GOT3 (cell line): Measurements from ENCODE around the gene NACAD.
"Not testable (repeated sequence)": the region's sequence is repeated elsewhere in the genome, so short reads cannot be mapped to it uniquely, and the experiment has no call there.

ENCODE experiments used
- DNase-seq: peaks from one replicate; lab custom pipeline; 2025; ENCODE audit warnings: mixed read lengths; lab: John Stamatoyannopoulos, UW

Gene NACAD

DNA sequence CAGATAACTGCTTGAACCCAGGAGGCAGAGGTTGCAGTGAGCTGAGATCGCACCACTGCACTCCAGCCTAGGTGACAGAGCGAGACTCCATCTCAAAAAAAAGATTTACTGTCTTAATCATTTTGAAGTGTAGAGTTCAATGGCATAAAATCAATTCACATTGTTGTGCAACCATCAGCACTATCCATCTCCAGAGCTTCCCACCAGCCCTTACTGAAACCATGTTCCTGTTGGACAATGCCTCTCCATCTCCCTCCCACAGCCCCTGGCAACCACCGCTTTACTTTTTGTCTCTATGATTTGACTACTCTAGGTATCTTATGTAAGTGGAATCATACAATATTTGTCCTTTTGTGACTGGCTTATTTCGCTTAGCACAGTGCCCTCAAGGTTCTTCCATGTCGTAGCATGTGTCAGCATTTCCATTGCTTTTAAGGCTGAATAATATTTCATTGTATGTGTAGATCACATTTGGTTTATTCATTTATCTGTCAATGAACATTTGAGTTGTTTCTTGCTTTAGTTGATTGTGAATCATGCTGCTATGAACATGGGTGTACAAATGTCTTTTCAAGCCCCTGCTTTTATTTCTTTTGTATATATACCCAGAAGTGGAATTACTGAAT, 33.1 kb downstream of the NACAD start:
- no peak for DNase-seq

- no peak for DNase-seq
Measured at GRCh38 chr7:45055016-45055415, 33.8 kb downstream of the NACAD start.

- DNase-seq = no peak
Measured at GRCh38 chr7:45054442-45054841, 34.3 kb downstream of the NACAD start.

GRCh38 chr7:45053941-45054340, 34.8 kb downstream of the NACAD start:
- DNase-seq = no peak

- no peak for DNase-seq
Measured at GRCh38 chr7:45053401-45053800, 35.4 kb downstream of the NACAD start.

DNA sequence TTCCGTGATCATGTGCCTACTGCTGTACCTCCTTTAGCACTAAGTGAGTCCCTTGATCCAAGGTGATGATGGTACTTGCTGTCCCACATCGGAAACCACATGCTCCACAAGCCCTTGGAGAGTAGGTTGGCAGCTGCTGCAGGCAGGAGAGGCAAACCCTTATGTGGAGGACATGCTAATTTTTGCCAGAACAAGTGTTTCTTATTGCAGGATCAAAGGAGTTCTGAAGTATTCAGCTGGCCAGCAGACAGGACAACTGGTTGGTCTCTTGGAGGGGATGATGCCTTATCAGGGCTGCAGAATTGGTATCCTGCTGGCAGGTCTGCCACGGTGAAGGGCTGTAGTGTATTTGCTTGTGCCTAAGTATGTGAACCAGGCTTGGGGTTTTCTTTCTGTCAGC, 36.8 kb downstream of the NACAD start:
- no peak for DNase-seq

- no peak for DNase-seq
Measured at GRCh38 chr7:45050198-45050597, 38.6 kb downstream of the NACAD start.

DNA sequence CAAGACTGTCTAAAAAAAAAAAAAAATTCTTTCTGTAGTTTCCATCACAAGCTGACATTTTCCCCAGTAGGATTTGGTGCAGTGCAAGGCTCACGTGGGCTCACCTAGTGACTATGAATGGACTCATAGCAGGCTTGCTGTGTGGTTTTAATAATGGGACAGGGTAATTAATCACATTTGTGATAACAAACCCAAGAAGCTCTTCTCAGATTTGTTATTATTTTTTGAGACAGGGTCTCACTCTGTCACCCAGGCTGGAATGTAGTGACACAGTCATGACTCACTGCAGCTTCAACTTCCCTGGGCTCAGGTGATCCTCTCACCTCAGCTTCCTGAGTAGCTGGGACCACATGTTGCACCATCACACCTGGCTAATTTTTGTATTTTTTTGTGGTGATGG, 40.0 kb downstream of the NACAD start:
- DNase-seq = no peak

DNA sequence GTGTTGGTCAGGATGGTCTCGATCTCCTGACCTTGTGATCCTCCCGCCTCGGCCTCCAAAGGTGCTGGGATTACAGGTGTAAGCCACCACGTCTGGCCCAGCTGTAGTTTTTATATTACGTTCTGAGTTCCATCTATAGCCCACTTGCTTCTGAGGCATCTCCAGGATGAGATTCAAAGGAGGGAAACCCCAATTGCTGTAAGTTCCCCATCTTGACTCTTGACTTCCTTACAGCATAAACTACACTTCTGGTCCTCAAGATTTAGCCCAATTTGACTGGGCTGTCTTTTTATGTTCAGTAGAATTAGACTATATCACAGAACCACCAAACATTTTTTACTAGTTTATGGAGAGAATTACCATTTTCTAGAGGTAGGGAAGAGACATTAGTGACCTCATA, 44.4 kb downstream of the NACAD start:
- no peak for DNase-seq

- no peak for DNase-seq
Measured at GRCh38 chr7:45039106-45039505, 49.7 kb downstream of the NACAD start.

- DNase-seq = no peak
Measured at GRCh38 chr7:45037876-45038275, 50.9 kb downstream of the NACAD start.

- DNase-seq = no peak
Measured at GRCh38 chr7:45036796-45037195, 52.0 kb downstream of the NACAD start.

- DNase-seq = no peak
Measured at GRCh38 chr7:45036317-45036716, 52.5 kb downstream of the NACAD start.

DNA sequence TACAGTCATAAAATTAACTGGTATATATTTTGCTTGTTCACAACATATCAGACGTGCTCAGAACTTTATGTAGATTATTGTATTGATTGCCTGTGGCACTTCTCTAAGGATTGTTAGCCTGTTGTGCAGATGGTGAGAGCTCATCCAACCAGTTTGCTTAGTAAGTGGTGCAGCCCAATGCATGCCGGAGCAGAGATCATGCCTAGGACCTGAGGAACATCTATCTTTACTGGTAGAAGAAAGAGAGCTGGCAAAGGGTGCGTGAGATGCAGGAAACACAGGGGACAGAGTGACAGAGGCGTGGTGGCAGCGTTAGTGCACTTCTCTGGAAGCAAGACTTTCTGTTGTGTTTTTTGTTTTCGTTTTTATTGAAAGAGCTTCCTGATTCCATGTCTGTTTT, 52.9 kb downstream of the NACAD start:
- DNase-seq = no peak

DNA sequence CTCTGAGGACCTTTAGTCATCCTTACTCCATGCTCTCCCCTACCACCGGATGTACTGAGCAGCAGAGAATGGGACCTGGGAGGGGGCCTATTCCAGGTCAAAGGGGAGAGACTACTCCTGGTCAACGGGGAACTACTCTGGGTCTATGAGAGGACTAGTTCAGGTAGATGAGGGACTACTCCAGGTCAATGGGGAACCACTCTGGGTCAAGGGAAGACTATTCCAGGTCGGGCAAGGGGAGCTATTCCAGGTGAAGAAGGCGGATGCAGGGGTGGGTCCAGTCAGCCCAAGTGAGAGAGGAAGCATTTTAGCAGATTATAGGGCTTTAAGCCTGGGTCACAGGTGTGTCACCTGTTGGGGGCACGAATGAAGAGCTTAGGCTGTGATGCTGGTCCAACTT, 53.4 kb downstream of the NACAD start:
- DNase-seq = no peak

DNA sequence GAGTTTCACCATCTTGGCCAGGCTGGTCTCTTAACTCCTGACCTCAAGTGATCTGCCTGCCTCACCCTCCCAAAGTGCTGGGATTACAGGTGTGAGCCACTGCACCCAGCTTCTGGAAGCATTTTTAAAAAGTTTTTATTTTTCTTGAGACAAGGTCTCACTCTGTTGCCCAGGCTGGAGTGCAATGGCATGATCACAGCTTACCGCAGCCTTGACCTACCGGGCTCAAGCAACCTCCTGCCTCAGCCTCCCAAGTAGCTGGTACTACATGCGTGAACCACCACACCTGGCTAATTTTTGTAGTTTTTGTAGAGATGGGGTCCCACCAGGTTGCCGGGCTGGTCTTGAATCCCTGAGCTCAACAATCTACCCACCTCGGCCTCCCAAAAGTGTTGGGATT, 54.1 kb downstream of the NACAD start:
- not testable (repeated sequence) for DNase-seq

DNA sequence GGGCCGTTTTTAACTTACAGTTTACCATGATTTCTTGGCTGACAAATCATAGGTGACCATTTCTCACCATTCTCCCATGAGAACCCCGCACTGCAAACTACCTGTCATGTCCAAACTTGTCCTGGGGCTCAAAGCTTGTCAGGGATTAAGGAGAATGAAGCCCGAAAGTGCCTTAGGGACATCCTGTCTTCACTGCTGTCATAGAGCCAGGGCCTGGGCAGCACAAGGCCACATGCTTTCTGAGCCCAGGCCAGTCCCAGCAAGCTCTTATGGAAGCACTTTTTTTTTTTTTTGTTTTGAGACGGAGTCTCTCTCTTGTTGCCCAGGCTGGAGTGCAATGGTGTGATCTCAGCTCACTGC, 54.9 kb downstream of the NACAD start:
- no peak for DNase-seq

DNA sequence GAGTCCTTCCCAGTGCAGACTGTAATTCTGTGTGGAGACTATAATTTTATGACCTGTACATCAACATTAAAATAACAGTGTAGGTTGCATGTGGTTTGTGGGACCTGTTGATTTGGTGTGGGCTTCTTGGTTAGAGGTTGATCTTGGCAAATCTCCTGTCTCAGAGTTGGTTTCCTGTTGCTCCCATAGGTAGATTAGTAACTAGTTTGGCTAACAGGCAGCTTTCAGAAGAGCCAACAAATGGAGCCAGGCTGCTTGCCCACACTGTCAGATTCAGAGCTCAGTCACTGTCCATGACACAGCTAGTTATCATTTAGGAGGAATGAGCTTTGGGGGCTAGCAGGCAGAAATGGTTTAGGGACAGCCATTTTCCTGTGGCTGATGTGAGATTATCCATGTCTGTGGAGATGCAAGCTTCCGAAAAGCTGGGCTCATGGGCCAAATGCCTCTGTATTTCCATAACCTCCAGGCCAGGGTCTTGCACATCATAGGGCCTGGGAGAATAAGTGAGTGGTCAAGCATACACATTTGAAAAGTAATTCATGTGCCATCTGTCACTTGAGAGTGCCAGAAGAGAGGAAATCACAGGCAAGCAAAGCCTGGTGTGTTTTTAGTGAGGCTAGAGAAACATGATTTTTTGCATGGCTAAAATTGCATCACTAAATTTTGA, 55.4 kb downstream of the NACAD start:
- no peak for DNase-seq

DNA sequence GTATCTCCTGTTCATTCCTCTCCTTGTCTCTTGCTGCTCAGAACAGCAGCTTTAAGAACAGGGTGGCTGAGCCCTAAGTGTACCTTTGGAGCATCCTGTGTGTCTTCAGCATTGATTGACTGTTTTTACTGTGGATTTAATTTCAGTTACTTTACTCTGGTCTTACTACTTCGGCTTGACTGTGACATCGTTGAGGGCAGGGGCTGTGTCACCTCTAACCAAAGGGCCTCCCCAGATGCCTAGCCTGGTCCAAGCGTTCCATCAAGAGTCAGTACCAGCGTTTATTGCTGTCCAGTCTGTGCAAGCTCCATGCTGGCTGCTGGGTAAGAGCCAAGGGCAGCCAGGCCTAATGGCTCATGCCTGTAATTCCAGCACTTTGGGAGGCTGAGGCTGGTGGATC, 56.3 kb downstream of the NACAD start:
- no peak for DNase-seq

DNA sequence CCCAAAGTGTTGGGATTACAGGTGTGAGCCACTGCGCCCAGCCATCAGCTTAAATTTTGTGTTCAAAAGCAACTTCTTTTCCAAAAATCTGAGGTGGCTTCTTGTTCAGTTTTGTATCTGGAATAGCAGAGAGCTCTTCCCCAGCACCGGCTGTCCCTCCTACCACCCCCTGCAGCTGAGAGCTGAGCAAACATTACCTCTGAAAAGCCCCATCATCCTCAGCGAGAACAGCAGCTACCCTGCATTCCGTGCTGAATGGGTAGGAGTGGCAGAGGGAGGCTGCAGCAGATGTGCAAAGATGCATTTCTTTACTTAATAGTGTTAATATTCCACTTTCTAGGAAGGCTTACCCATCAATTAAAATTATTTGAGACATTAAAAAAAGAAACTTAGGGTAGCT, 56.9 kb downstream of the NACAD start:
- no peak for DNase-seq
